Measurements from ENCODE around the gene UBE2I.

DNA sequence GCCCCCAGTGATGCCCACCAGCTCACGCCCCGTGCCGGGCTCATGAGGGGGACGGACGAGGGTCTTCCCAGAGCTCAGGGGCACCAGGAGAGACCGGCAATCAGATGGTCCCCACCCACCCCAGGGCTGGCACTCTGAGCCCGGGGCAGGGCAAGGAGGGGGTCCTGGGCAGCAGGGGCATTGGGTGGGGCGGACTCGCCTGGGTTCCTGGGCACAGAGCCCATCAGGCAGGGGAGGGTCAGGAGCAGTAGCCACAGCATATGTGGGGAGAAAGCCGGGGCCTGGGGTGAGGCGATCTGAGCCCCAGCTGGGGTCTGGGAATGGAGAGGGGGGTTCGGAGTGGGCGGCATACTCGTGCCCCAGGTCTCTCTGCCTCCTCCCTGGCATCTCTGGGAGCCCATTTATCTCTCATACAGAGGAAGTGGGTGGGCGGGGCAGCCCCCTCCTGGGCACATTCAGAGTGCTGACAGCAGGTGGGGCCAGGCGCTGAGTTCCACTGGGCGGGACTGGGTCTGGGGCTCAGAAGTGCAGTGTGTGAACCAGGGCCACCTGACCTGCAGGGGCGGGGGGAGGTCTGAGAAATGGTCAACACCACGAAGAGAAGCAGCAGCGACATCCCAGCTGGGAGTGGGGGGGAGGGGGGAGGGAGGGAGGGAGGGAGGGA lies 20.5 kb upstream of the UBE2I start:
- TF ChIP-seq HOXB13 (CRISPR knock-in tag; IDR thresholded peaks at IDR 0.05; ENCODE audit: low read depth), result no peak
- TF ChIP-seq CTCF (IDR thresholded peaks at IDR 0.05), result no peak
- TF ChIP-seq RFX5 (IDR thresholded peaks at IDR 0.05), result no peak
- TF ChIP-seq, protein P1, sequence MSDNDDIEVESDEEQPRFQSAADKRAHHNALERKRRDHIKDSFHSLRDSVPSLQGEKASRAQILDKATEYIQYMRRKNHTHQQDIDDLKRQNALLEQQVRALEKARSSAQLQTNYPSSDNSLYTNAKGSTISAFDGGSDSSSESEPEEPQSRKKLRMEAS (IDR thresholded peaks at IDR 0.05), result no peak
- TF ChIP-seq RARB (CRISPR knock-in tag; IDR thresholded peaks at IDR 0.05), result no peak
- no peak for TF ChIP-seq NPAS2 (CRISPR knock-in tag; IDR thresholded peaks at IDR 0.05; ENCODE audit: borderline replicate concordance)
- TF ChIP-seq POLR2A (IDR thresholded peaks at IDR 0.05; ENCODE audit: low read length), result no peak
- TF ChIP-seq ELK1 (IDR thresholded peaks at IDR 0.05; ENCODE audit: low read depth, low read length), result no peak
- no peak for TF ChIP-seq FOSL2 (IDR thresholded peaks at IDR 0.05)
- TF ChIP-seq FOSL2 (CRISPR knock-in tag; IDR thresholded peaks at IDR 0.05), result no peak
- no peak for TF ChIP-seq GATA3 (IDR thresholded peaks at IDR 0.05; ENCODE audit: borderline replicate concordance)
- TF ChIP-seq CEBPB (IDR thresholded peaks at IDR 0.05), result no peak
